HEK293 (cell line): ENCODE results near the gene GCK.
A peak's percentile ranks its signal among the peaks of the same experiment; 100 is the strongest.

Source experiments
- KLF1 ChIP-seq: fragments of 450-650 bp; formaldehyde crosslinking; IDR thresholded peaks from 2 replicates; pipeline ENCODE4 v1.5.1; 2016; ENCODE audit warnings: missing biosample characterization, missing genetic modification characterization
- TSHZ1 ChIP-seq: fragments of 450-650 bp; formaldehyde crosslinking; IDR thresholded peaks from 2 replicates; pipeline ENCODE4 v1.5.1; 2016; ENCODE audit warnings: missing biosample characterization, missing genetic modification characterization, borderline replicate concordance
- ZFHX2 ChIP-seq: fragments of 450-650 bp; formaldehyde crosslinking; conservative IDR thresholded peaks from 2 replicates; pipeline ENCODE4 v1.5.1; 2016; ENCODE audit warnings: missing biosample characterization, missing genetic modification characterization
- ZNF366 ChIP-seq: fragments of 450-650 bp; formaldehyde crosslinking; conservative IDR thresholded peaks from 2 replicates; pipeline ENCODE4 v1.5.1; 2016; ENCODE audit warnings: missing biosample characterization, missing genetic modification characterization
- ZNF48 ChIP-seq: fragments of 450-650 bp; formaldehyde crosslinking; IDR thresholded peaks from 2 replicates; pipeline ENCODE4 v1.5.1; 2016; ENCODE audit warnings: missing biosample characterization, missing genetic modification characterization
- ZNF658 ChIP-seq: fragments of 450-650 bp; formaldehyde crosslinking; IDR thresholded peaks from 2 replicates; pipeline ENCODE4; 2016; ENCODE audit warnings: missing biosample characterization, missing genetic modification characterization
- ZNF776 ChIP-seq: fragments of 450-650 bp; formaldehyde crosslinking; IDR thresholded peaks from 2 replicates; pipeline ENCODE4 v1.5.0; 2017; ENCODE audit warnings: missing biosample characterization, missing genetic modification characterization, borderline replicate concordance
- ZSCAN23 ChIP-seq: fragments of 450-650 bp; formaldehyde crosslinking; IDR thresholded peaks from 2 replicates; pipeline ENCODE4 v1.5.1; 2016; ENCODE audit warnings: missing biosample characterization, missing genetic modification characterization
- TF ChIP-seq, protein P1 (sequence below): fragments of 450-650 bp; formaldehyde crosslinking; IDR thresholded peaks from 2 replicates; pipeline ENCODE4 v1.5.1; 2016; ENCODE audit warnings: missing biosample characterization, missing genetic modification characterization
- TF ChIP-seq, protein P2 (sequence below): fragments of 450-650 bp; formaldehyde crosslinking; IDR thresholded peaks from 2 replicates; pipeline ENCODE4 v1.5.1; 2016; ENCODE audit warnings: missing biosample characterization, missing genetic modification characterization
- TF ChIP-seq, protein P3 (sequence below): fragments of 450-650 bp; formaldehyde crosslinking; IDR thresholded peaks from 2 replicates; pipeline ENCODE4 v1.5.1; 2017; ENCODE audit warnings: missing biosample characterization, mild to moderate bottlenecking, missing genetic modification characterization, moderate library complexity

GRCh38 chr7:44230286-44230685 is 41.0 kb upstream of the GCK start:
- no peak for TF ChIP-seq ZNF776 (tag by site-specific recombination)
- TF ChIP-seq ZNF366: no peak
- TF ChIP-seq, protein P1, sequence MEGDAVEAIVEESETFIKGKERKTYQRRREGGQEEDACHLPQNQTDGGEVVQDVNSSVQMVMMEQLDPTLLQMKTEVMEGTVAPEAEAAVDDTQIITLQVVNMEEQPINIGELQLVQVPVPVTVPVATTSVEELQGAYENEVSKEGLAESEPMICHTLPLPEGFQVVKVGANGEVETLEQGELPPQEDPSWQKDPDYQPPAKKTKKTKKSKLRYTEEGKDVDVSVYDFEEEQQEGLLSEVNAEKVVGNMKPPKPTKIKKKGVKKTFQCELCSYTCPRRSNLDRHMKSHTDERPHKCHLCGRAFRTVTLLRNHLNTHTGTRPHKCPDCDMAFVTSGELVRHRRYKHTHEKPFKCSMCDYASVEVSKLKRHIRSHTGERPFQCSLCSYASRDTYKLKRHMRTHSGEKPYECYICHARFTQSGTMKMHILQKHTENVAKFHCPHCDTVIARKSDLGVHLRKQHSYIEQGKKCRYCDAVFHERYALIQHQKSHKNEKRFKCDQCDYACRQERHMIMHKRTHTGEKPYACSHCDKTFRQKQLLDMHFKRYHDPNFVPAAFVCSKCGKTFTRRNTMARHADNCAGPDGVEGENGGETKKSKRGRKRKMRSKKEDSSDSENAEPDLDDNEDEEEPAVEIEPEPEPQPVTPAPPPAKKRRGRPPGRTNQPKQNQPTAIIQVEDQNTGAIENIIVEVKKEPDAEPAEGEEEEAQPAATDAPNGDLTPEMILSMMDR: no peak
- no peak for TF ChIP-seq ZSCAN23
- TF ChIP-seq ZNF658 (tag by site-specific recombination): no peak
- TF ChIP-seq, protein P2, sequence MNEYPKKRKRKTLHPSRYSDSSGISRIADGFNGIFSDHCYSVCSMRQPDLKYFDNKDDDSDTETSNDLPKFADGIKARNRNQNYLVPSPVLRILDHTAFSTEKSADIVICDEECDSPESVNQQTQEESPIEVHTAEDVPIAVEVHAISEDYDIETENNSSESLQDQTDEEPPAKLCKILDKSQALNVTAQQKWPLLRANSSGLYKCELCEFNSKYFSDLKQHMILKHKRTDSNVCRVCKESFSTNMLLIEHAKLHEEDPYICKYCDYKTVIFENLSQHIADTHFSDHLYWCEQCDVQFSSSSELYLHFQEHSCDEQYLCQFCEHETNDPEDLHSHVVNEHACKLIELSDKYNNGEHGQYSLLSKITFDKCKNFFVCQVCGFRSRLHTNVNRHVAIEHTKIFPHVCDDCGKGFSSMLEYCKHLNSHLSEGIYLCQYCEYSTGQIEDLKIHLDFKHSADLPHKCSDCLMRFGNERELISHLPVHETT (tag by site-specific recombination): no peak
- no peak for TF ChIP-seq TSHZ1
- no peak for TF ChIP-seq ZNF48 (tag by site-specific recombination)
- peak; percentile 46; the same call in 1 of the 2 replicates for TF ChIP-seq ZFHX2 (tag by site-specific recombination)
- TF ChIP-seq KLF1: no peak
- TF ChIP-seq, protein P3, sequence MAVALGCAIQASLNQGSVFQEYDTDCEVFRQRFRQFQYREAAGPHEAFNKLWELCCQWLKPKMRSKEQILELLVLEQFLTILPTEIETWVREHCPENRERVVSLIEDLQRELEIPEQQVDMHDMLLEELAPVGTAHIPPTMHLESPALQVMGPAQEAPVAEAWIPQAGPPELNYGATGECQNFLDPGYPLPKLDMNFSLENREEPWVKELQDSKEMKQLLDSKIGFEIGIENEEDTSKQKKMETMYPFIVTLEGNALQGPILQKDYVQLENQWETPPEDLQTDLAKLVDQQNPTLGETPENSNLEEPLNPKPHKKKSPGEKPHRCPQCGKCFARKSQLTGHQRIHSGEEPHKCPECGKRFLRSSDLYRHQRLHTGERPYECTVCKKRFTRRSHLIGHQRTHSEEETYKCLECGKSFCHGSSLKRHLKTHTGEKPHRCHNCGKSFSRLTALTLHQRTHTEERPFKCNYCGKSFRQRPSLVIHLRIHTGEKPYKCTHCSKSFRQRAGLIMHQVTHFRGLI (tag by site-specific recombination): no peak
